ENCODE measurements around the gene TTC32.

The TTC32 gene

DNA sequence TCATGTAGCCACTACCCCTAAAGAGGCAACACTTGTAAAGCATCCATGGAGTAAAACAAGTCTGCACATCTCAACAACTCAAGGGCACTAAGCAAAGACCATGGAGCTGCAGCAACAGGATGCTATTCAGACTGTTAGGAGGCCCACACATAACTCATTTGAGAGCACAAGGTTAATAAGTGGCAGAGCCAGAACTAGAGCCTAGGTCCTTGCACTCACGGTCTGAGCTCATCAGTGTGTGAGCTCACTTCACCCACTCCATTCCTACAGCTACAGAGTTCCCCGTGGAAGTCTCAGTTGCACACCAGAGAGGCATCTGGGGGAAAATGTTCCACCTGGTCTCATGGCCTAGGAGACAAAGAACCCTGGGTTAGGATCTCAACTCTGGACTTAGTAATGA is 35.0 kb downstream of the TTC32 start:
- no peak overlapping the region for H3K9ac ChIP-seq (ENCODE audit: low read depth in 1 of 2, low read length in 2 of 2)
- H3K4me1 ChIP-seq (ENCODE audit: control insufficient read depth in 2 of 2, insufficient read depth in 2 of 2, low read length in 2 of 2): peaks cover 7 to 8% of the 10 kb centered on the region in 2 donors
- no peaks in the 10 kb centered on the region for H3K27me3 ChIP-seq (ENCODE audit: control insufficient read depth in 2 of 2, insufficient read depth in 2 of 2, low read length in 2 of 2)
- no peak overlapping the region for H3K4me3 ChIP-seq (ENCODE audit: low read length in 2 of 2)
- H3K27ac ChIP-seq (ENCODE audit: low read depth in 2 of 2, low read length in 2 of 2): no peak overlapping the region
- H3K9me3 ChIP-seq (ENCODE audit: control insufficient read depth in 2 of 2, low read length in 2 of 2): no peaks in the 10 kb centered on the region
- no peaks in the 10 kb centered on the region for H3K36me3 ChIP-seq (ENCODE audit: control insufficient read depth in 2 of 2, insufficient read depth in 2 of 2, low read length in 2 of 2)

DNA sequence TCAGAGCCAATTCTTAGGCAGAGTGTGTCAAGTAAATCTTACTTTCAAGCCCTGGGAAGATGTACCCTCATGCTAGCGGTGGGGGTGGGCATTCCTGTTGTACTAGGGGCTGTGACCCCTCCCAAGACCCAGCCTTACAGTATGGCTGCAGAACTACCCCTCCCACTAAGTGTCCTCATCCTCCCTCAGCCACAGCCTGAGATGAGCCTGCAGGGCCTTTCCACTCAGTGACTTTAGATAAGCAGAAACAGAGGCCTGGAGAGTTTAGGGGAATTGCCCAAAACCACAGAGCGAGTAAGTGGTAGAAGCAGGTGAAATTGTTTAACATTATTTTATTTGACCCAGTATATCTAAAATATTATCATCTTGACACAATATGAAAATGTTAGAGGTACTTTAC is 36.6 kb downstream of the TTC32 start:
- no peaks in the 10 kb centered on the region for H3K27me3 ChIP-seq (ENCODE audit: control insufficient read depth in 2 of 2, insufficient read depth in 2 of 2, low read length in 2 of 2)

DNA sequence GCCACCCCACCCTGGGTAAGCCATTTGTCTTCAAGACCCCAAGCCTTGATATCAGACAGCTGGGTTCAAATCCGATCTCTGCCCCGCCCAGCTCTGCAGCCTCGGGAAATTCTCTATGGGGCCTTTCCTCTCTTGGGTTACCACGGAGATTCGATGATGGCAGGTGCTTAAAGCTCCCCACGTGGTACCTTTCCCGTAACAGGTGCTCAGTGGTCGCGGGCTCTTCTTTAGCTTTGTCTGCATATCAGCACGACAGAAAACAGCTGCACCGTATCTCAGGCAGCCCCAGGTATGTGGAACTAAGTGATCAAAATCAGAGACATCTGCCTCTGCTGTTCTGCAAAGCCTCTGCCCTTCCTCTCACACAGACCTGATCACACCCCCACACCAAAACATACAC is 37.4 kb downstream of the TTC32 start:
- no peak overlapping the region for H3K27ac ChIP-seq (ENCODE audit: low read depth in 2 of 2, low read length in 2 of 2)

More for the DNA sequence above, 36.6 kb downstream of the TTC32 start:
- no peaks in the 10 kb centered on the region for H3K36me3 ChIP-seq (ENCODE audit: control insufficient read depth in 2 of 2, insufficient read depth in 2 of 2, low read length in 2 of 2)
- H3K27ac ChIP-seq (ENCODE audit: low read depth in 2 of 2, low read length in 2 of 2): no peak overlapping the region
- no peak overlapping the region for H3K4me3 ChIP-seq (ENCODE audit: low read length in 2 of 2)
- H3K4me1 ChIP-seq (ENCODE audit: control insufficient read depth in 2 of 2, insufficient read depth in 2 of 2, low read length in 2 of 2): peaks cover 7 to 8% of the 10 kb centered on the region in 2 donors
- H3K9ac ChIP-seq (ENCODE audit: low read depth in 1 of 2, low read length in 2 of 2): no peak overlapping the region
- no peaks in the 10 kb centered on the region for H3K9me3 ChIP-seq (ENCODE audit: control insufficient read depth in 2 of 2, low read length in 2 of 2)

DNA sequence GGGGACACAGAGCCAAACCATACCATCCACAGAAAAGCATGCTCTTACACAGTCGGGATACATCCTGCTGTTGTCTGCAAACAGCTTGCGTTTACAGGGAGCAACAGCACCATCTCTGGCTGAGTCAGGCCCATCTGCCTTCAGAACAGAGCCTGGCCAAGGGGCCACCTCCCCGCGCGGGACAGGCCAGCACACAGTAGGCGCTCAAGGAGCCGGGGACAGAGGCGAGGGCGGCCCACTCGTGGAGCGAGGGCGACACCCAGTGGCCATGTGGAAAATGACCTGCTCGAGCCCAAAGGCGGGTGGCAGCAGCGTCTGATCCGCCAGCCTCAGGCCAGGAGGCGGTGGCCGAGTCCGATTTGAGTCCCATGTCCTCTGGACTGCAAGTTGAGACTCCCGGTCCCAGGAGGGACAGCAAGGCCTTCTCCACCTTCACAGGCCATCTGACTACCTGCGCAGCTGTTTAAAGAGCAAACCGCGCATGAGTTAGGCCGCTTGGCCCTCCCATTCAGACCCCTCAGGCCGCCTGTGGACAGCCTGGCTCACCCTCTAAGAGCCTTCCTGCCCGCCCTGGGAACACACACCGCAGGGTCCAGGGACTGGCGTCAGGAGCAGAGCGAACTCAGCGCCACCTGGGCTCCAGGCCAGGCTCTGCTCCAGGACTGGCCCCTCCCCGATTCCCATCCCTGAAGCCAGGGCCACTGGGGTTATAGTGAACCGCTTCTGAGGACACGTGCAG is 38.3 kb downstream of the TTC32 start:
- Histone ChIP-seq H3K4me3 (ENCODE audit: low read length in 2 of 2) (peak overlapping the region in 1 of 2 donors; percentile 48), H3K36me3 (ENCODE audit: control insufficient read depth in 2 of 2, insufficient read depth in 2 of 2, low read length in 2 of 2) (no peaks in the 10 kb centered on the region), H3K27ac (ENCODE audit: low read depth in 2 of 2, low read length in 2 of 2) (no peak overlapping the region), H3K9ac (ENCODE audit: low read depth in 1 of 2, low read length in 2 of 2) (peak overlapping the region; percentile 23 to 56), H3K4me1 (ENCODE audit: control insufficient read depth in 2 of 2, insufficient read depth in 2 of 2, low read length in 2 of 2) (peaks cover 4% of the 10 kb centered on the region in 2 donors), H3K9me3 (ENCODE audit: control insufficient read depth in 2 of 2, low read length in 2 of 2) (no peaks in the 10 kb centered on the region), H3K27me3 (ENCODE audit: control insufficient read depth in 2 of 2, insufficient read depth in 2 of 2, low read length in 2 of 2) (no peaks in the 10 kb centered on the region)

More for the DNA sequence above, 37.4 kb downstream of the TTC32 start:
- Histone ChIP-seq H3K4me1 (ENCODE audit: control insufficient read depth in 2 of 2, insufficient read depth in 2 of 2, low read length in 2 of 2) (peaks cover 7 to 8% of the 10 kb centered on the region in 2 donors), H3K4me3 (ENCODE audit: low read length in 2 of 2) (no peak overlapping the region), H3K27me3 (ENCODE audit: control insufficient read depth in 2 of 2, insufficient read depth in 2 of 2, low read length in 2 of 2) (no peaks in the 10 kb centered on the region), H3K36me3 (ENCODE audit: control insufficient read depth in 2 of 2, insufficient read depth in 2 of 2, low read length in 2 of 2) (no peaks in the 10 kb centered on the region), H3K9ac (ENCODE audit: low read depth in 1 of 2, low read length in 2 of 2) (no peak overlapping the region), H3K9me3 (ENCODE audit: control insufficient read depth in 2 of 2, low read length in 2 of 2) (no peaks in the 10 kb centered on the region)

DNA sequence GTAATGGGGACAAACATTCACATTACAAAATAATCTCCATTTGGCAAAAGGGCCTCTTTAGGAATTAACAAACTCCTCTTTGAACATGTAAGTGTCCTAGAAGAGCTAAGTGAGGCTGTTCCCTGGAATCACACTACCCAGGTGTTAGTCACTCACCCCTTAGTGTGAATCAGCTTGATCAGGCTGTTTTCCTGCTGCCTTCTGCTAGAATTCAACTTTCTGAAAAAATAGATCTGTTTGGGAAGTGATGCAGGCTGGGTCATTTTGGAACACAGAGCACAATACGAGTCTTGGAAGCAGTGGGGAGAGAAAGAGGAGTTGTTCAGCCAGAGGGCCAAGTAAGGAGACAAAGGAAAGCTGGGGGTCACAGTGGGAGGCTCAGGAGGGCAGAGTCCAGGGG is 40.0 kb downstream of the TTC32 start:
- H3K36me3 ChIP-seq (ENCODE audit: control insufficient read depth in 2 of 2, insufficient read depth in 2 of 2, low read length in 2 of 2): no peaks in the 10 kb centered on the region

DNA sequence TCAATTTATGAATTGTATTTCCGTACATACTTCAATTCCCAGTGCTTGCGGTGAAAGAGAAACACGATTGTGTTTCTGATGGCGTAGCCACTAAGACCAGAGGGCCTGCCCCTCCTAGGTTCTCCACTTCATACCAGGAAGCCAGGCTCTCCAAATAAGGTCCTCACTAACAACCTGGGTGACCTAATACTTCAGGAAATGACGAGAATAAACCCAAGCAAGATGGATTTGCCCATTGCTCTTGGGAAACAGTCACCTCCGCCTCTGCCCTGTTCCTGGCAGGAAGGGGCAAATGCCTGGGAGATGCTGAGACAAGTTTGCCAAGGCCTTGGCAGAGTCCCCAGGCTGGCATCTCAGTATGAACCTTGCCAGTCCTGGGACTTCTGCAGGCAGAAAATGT is 41.8 kb downstream of the TTC32 start:
- Histone ChIP-seq H3K27ac (ENCODE audit: low read depth in 2 of 2, low read length in 2 of 2) (no peak overlapping the region), H3K4me1 (ENCODE audit: control insufficient read depth in 2 of 2, insufficient read depth in 2 of 2, low read length in 2 of 2) (peaks cover 4% of the 10 kb centered on the region in 2 donors), H3K9ac (ENCODE audit: low read depth in 1 of 2, low read length in 2 of 2) (no peak overlapping the region), H3K9me3 (ENCODE audit: control insufficient read depth in 2 of 2, low read length in 2 of 2) (no peaks in the 10 kb centered on the region), H3K4me3 (ENCODE audit: low read length in 2 of 2) (no peak overlapping the region), H3K36me3 (ENCODE audit: control insufficient read depth in 2 of 2, insufficient read depth in 2 of 2, low read length in 2 of 2) (no peaks in the 10 kb centered on the region), H3K27me3 (ENCODE audit: control insufficient read depth in 2 of 2, insufficient read depth in 2 of 2, low read length in 2 of 2) (no peaks in the 10 kb centered on the region)

More for the DNA sequence above, 40.0 kb downstream of the TTC32 start:
- Histone ChIP-seq H3K4me1 (ENCODE audit: control insufficient read depth in 2 of 2, insufficient read depth in 2 of 2, low read length in 2 of 2) (peaks cover 4% of the 10 kb centered on the region in 2 donors), H3K9ac (ENCODE audit: low read depth in 1 of 2, low read length in 2 of 2) (no peak overlapping the region), H3K27ac (ENCODE audit: low read depth in 2 of 2, low read length in 2 of 2) (no peak overlapping the region), H3K4me3 (ENCODE audit: low read length in 2 of 2) (no peak overlapping the region), H3K27me3 (ENCODE audit: control insufficient read depth in 2 of 2, insufficient read depth in 2 of 2, low read length in 2 of 2) (no peaks in the 10 kb centered on the region), H3K9me3 (ENCODE audit: control insufficient read depth in 2 of 2, low read length in 2 of 2) (no peaks in the 10 kb centered on the region)

DNA sequence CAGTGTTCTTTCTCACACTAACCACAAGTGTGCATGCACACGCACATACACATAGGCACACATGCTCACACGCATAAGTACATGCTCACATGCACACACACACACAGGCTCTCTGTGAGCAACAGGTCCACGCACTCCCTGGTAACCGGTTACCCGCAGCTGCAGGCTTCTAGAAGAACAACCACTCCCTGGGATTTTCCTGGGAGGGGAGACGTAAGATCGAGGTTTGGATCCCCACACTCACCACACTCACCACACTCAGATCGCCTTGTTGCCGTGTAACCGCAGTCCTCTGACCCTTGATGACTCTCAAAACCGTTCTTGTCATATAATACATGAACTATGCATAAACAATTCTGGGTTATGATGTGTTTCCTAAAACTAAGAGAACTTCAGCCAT is 42.2 kb downstream of the TTC32 start:
- Histone ChIP-seq H3K27me3 (ENCODE audit: control insufficient read depth in 2 of 2, insufficient read depth in 2 of 2, low read length in 2 of 2) (no peaks in the 10 kb centered on the region), H3K9ac (ENCODE audit: low read depth in 1 of 2, low read length in 2 of 2) (no peak overlapping the region), H3K9me3 (ENCODE audit: control insufficient read depth in 2 of 2, low read length in 2 of 2) (no peaks in the 10 kb centered on the region), H3K36me3 (ENCODE audit: control insufficient read depth in 2 of 2, insufficient read depth in 2 of 2, low read length in 2 of 2) (no peaks in the 10 kb centered on the region), H3K4me3 (ENCODE audit: low read length in 2 of 2) (no peak overlapping the region), H3K4me1 (ENCODE audit: control insufficient read depth in 2 of 2, insufficient read depth in 2 of 2, low read length in 2 of 2) (peaks cover 4% of the 10 kb centered on the region in 2 donors), H3K27ac (ENCODE audit: low read depth in 2 of 2, low read length in 2 of 2) (no peak overlapping the region)

DNA sequence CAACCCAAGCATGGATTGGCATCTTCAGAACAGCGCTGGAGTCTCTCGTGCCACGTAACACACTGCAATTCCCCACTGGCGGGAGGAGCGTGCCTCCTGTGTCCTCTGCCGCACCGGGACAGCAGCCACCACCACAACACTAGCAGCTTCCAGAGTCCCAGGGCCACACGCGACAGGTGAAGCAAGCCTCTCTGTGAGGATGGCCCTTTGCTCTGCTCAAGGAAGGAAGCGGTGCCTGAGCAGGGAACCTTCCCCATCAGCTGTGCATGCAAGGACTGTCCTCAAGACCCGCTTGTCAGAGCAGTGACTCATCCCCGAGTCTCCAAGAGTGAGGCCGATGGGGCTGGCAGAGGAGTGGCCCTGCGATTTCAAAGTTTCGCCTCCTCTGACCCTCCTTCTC is 44.0 kb downstream of the TTC32 start:
- Histone ChIP-seq H3K9me3 (ENCODE audit: control insufficient read depth in 2 of 2, low read length in 2 of 2) (no peaks in the 10 kb centered on the region), H3K27ac (ENCODE audit: low read depth in 2 of 2, low read length in 2 of 2) (no peak overlapping the region), H3K36me3 (ENCODE audit: control insufficient read depth in 2 of 2, insufficient read depth in 2 of 2, low read length in 2 of 2) (no peaks in the 10 kb centered on the region), H3K9ac (ENCODE audit: low read depth in 1 of 2, low read length in 2 of 2) (no peak overlapping the region), H3K27me3 (ENCODE audit: control insufficient read depth in 2 of 2, insufficient read depth in 2 of 2, low read length in 2 of 2) (no peaks in the 10 kb centered on the region), H3K4me1 (ENCODE audit: control insufficient read depth in 2 of 2, insufficient read depth in 2 of 2, low read length in 2 of 2) (no peaks in the 10 kb centered on the region), H3K4me3 (ENCODE audit: low read length in 2 of 2) (no peak overlapping the region)

DNA sequence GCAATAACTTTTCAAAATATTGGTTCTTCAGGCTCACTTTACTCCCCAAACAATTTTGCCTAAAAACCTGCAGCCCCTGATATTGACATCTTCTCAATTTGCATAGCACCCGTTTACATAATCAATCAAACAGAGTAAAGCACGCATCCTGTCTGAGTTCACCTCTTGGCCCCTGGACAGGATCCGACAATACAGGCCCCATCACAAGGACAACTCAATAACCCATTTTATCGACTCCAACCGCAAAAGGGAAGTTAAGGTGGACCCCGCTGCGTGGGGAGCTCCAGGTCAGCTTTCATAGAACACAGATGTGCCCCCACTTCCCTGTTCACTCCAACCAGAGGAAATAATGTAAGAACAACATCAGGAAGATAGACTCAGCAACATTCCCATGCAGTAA is 44.7 kb downstream of the TTC32 start:
- Histone ChIP-seq H3K4me3 (ENCODE audit: low read length in 2 of 2) (no peak overlapping the region), H3K9me3 (ENCODE audit: control insufficient read depth in 2 of 2, low read length in 2 of 2) (no peaks in the 10 kb centered on the region), H3K27me3 (ENCODE audit: control insufficient read depth in 2 of 2, insufficient read depth in 2 of 2, low read length in 2 of 2) (no peaks in the 10 kb centered on the region), H3K27ac (ENCODE audit: low read depth in 2 of 2, low read length in 2 of 2) (no peak overlapping the region), H3K36me3 (ENCODE audit: control insufficient read depth in 2 of 2, insufficient read depth in 2 of 2, low read length in 2 of 2) (no peaks in the 10 kb centered on the region), H3K4me1 (ENCODE audit: control insufficient read depth in 2 of 2, insufficient read depth in 2 of 2, low read length in 2 of 2) (no peaks in the 10 kb centered on the region), H3K9ac (ENCODE audit: low read depth in 1 of 2, low read length in 2 of 2) (no peak overlapping the region)

DNA sequence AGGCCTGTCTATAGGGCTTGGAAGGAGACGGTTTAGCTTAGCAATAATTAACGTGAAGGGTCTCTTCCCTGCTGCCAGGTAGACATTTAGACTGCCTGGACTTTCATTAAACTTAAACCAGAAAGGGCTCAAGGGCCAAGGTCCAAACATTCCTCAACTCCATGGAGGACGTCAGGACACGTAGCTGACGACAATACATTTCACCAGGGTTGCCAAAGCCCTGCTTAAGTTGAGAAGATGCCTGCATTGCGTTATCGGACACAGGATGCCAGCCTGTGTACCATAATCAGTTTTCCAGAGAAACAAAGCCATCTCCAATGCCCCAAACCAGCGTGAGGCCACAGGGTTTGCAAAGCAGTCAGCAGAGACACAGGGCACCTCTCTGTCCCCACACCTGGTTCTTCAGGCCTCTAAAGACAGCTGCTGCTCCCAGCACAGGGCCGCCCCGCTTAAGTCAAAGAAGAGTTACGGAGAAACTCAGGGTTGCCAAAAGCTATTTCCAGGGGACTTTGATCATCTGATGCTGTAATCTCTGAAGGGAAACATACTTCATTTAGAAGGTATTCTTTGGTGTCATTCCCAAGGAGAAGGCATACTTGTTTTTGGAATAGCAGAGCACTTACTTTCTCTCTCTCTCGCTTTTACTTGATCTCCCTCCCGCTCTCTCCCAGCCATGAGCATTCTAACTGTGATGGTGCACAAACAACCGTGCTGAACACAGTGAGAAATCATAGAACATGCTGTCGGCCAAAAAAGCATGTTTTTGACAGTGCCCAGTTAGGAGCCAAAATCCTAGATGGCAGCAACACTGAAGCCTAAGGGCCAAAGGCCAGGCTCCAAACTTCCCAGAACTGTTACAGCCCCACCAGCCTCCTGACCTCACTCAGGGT is 46.0 kb downstream of the TTC32 start:
- no peak overlapping the region for H3K27ac ChIP-seq (ENCODE audit: low read depth in 2 of 2, low read length in 2 of 2)
- H3K4me1 ChIP-seq (ENCODE audit: control insufficient read depth in 2 of 2, insufficient read depth in 2 of 2, low read length in 2 of 2): no peaks in the 10 kb centered on the region

More for the DNA sequence above, 46.0 kb downstream of the TTC32 start:
- no peak overlapping the region for H3K4me3 ChIP-seq (ENCODE audit: low read length in 2 of 2)
- H3K36me3 ChIP-seq (ENCODE audit: control insufficient read depth in 2 of 2, insufficient read depth in 2 of 2, low read length in 2 of 2): no peaks in the 10 kb centered on the region
- no peaks in the 10 kb centered on the region for H3K27me3 ChIP-seq (ENCODE audit: control insufficient read depth in 2 of 2, insufficient read depth in 2 of 2, low read length in 2 of 2)
- H3K9me3 ChIP-seq (ENCODE audit: control insufficient read depth in 2 of 2, low read length in 2 of 2): no peaks in the 10 kb centered on the region
- H3K9ac ChIP-seq (ENCODE audit: low read depth in 1 of 2, low read length in 2 of 2): no peak overlapping the region
